Prostate gland (tissue), 2 donors: ENCODE measurements around the gene C2orf69. TPM values are rescaled to one million over a fixed set of nuclear protein-coding genes. Genes with fewer than 3 reads are reported as not detected.

Source experiments
- DNase-seq: peaks from one replicate; pipeline ENCODE4 v3.0.0-alpha.2; 2019; ENCODE audit warnings: low spot score
- H3K27ac ChIP-seq, 2 donors: fragments of 200-600 bp; sonication (generic); 2 replicates each; pipeline ENCODE4 v1.5.1; 2017 to 2019
- H3K27me3 ChIP-seq: fragments of 200-600 bp; sonication (generic); replicated peaks from 2 replicates; pipeline ENCODE4 v1.5.1; 2019; ENCODE audit not compliant: insufficient read depth
- H3K36me3 ChIP-seq, 2 donors: fragments of 200-600 bp; sonication (generic); 1 replicate in 1 of 2; 2 replicates in 1 of 2; pipeline versions ENCODE4 v1.5.1 to v1.8.1; 2017 to 2019
- H3K4me1 ChIP-seq: fragments of 200-600 bp; sonication (generic); replicated peaks from 2 replicates; pipeline ENCODE4 v1.5.1; 2019
- H3K4me3 ChIP-seq, 2 donors: fragments of 200-600 bp; sonication (generic); 2 replicates each; pipeline ENCODE4 v1.5.1; 2017 to 2019
- H3K9me3 ChIP-seq: fragments of 200-600 bp; sonication (generic); 2 replicates; pipeline ENCODE4 v1.5.1; 2017
- CTCF ChIP-seq, 4 experiments: fragments of 200-600 bp in 2 of 4; fragments of 450-650 bp in 2 of 4; sonication (generic) in 2 of 4; IDR thresholded peaks; 1 replicate in 3 of 4; 2 replicates in 1 of 4; pipeline ENCODE4 v1.5.1; 2016 to 2019; ENCODE audit warnings: antibody characterized with exemption in 4 of 4, mild to moderate bottlenecking in 2 of 4, moderate library complexity in 2 of 4
- POLR2A ChIP-seq: fragments of 450-650 bp; IDR thresholded peaks from one replicate; pipeline ENCODE4 v1.6.1; 2016; ENCODE audit warnings: antibody characterized with exemption, mild to moderate bottlenecking
- POLR2AphosphoS5 ChIP-seq: sonication (generic); formaldehyde crosslinking; IDR thresholded peaks from one replicate; pipeline ENCODE4 v1.6.1; 2017; ENCODE audit warnings: antibody characterized with exemption
- WGBS: methylation state at CpG from one replicate; pipeline ENCODE4 v1.1.5; 2018; 5-methylcytosine and 5-hydroxymethylcytosine counted together
- intact Hi-C: fragments of 100-400 bp; cut with DNase I; formaldehyde crosslinking; loops from one replicate; pipeline ENCODE4 v1.14.2; 2022
- small RNA-seq, 2 donors: library from RNA; depleted of rRNA; stranded (forward); fragments of <200 nt; gene quantifications; one replicate each; pipeline ENCODE3, GENCODE V24; 2016
- total RNA-seq, 2 donors: library from RNA; depleted of rRNA; stranded (reverse); fragments of >200 nt; gene quantifications; one replicate each; pipeline ENCODE4 v1.1.0, GENCODE V29; 2016

The C2orf69 gene
- total RNA-seq, 2 donors from 2014 or later, result 9.5 to 12.8 TPM

- Histone ChIP-seq H3K27me3 (no peaks in the 10 kb centered on the region), H3K27ac (no peak overlapping the region), H3K9me3 (no peaks in the 10 kb centered on the region), H3K36me3 (no peaks in the 10 kb centered on the region), H3K4me3 (no peak overlapping the region), H3K4me1 (no peaks in the 10 kb centered on the region)
- no peak for DNase-seq
- intact Hi-C loops, result no loop called here
- 84% methylated on average over 6 of the region's 6 CpGs for WGBS
- TF ChIP-seq CTCF (IDR thresholded peaks at IDR 0.05) (no peak), POLR2A (no peak), POLR2AphosphoS5 (no peak)
These were observed 61.1 kb downstream of the C2orf69 start for GRCh38 chr2:199972088-199972626.

- no peaks in the 10 kb centered on the region for H3K36me3 ChIP-seq
- no peaks in the 10 kb centered on the region for H3K4me1 ChIP-seq
- H3K9me3 ChIP-seq, result no peaks in the 10 kb centered on the region
- H3K4me3 ChIP-seq, result no peak overlapping the region
- 21% methylated on average over 2 of the region's 2 CpGs for WGBS
- no peak for DNase-seq
- TF ChIP-seq CTCF (IDR thresholded peaks at IDR 0.05) (peak in 3 of 4 experiments; percentile 22 to 75 (median 57)), POLR2AphosphoS5 (no peak), POLR2A (no peak)
- intact Hi-C loops, result no loop called here
- no peaks in the 10 kb centered on the region for H3K27me3 ChIP-seq
- H3K27ac ChIP-seq, result no peak overlapping the region
These were observed 62.6 kb downstream of the C2orf69 start for GRCh38 chr2:199973703-199974102.

GRCh38 chr2:199975273-199975895 lies 64.3 kb downstream of the C2orf69 start:
- Histone ChIP-seq H3K27me3 (no peaks in the 10 kb centered on the region), H3K4me1 (no peaks in the 10 kb centered on the region), H3K27ac (no peak overlapping the region), H3K4me3 (no peak overlapping the region), H3K36me3 (no peaks in the 10 kb centered on the region), H3K9me3 (no peaks in the 10 kb centered on the region)
- DNase-seq, result no peak
- no peak for TF ChIP-seq POLR2A
- TF ChIP-seq POLR2AphosphoS5, result no peak
- TF ChIP-seq CTCF (IDR thresholded peaks at IDR 0.05), result no peak
- intact Hi-C loops, result no loop called here
- 82% methylated on average over 3 of the region's 3 CpGs for WGBS

Small RNA genes within 50 kb of the gene (small RNA-seq; reads per million reads assigned to genes)
- gene AC108032.1 (0 reads per million in 2 donors), gene RN7SL717P (0 reads per million in 2 donors)

Other genes starting within 250 kb of the C2orf69 start
- gene FTCDNL1, start 60.1 kb upstream of the C2orf69 start, total RNA-seq, result 1 to 10 TPM; 4.9 to 5.7 TPM
- gene TYW5, start 44.2 kb downstream of the C2orf69 start, total RNA-seq, result 1 to 10 TPM; 7.3 to 7.5 TPM
- 10 to 100 TPM; 13.2 to 20.4 TPM for gene MAIP1, start 44.3 kb downstream of the C2orf69 start, total RNA-seq